Stimulated activated CD4-positive, alpha-beta T cell treated with anti-CD3 and anti-CD28 coated beads, Interleukin-12 subunit alpha, Interleukin-12 subunit beta, amount 100 ng/mL, for 48 hours (primary cell): Measurements from ENCODE around the gene SCN4A.
A peak's percentile ranks its signal among the peaks of the same experiment; 100 is the strongest.
"Not testable (repeated sequence)": the region's sequence is repeated elsewhere in the genome, so short reads cannot be mapped to it uniquely, and the experiment has no call there.

ENCODE experiments used
- DNase-seq, 3 donors: peaks; one replicate each; pipeline ENCODE4 v3.0.0-alpha.2; 2020; ENCODE audit warnings: low read depth in 2 of 3, low spot score in 1 of 3

The SCN4A gene

DNA sequence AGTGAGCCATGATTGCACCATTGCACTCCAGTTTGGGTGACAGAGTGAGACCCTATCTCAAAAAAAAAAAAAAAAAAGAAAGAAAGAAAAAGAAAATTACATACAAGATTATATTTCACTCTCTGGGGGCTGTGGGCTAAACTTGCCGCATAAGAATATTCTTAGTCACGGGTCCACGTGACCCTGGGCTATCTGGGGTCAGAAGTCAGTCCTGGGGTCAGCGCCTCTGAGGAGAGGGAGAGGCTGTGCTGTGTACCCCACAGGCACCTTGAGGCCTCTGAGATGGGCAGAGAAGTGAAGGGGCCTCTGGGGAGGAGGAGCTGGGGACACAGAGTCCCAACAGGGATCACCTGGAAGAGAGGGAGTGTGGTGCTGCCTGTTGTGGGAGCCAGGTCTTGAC lies 34.8 kb downstream of the SCN4A start:
- DNase-seq: no peak

DNA sequence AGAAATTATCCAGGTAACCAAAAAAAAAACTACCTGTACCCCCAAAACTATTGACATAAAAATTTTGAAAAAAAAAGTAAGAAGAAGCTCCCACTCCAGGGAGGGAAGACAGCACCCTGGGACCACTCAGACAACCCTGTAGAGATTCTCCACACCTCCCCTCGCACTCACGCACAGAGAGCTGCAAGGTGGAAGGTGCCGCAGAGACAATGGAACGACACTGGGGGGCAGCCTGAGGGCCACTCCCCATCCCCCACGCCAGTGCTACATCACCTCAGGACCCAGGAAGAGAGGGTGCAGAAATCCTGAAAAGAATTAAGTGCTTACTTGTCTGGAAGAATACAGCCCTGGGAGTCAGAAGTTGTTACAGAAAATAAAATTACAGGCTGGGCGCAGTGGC lies 35.4 kb downstream of the SCN4A start:
- DNase-seq: no peak

DNA sequence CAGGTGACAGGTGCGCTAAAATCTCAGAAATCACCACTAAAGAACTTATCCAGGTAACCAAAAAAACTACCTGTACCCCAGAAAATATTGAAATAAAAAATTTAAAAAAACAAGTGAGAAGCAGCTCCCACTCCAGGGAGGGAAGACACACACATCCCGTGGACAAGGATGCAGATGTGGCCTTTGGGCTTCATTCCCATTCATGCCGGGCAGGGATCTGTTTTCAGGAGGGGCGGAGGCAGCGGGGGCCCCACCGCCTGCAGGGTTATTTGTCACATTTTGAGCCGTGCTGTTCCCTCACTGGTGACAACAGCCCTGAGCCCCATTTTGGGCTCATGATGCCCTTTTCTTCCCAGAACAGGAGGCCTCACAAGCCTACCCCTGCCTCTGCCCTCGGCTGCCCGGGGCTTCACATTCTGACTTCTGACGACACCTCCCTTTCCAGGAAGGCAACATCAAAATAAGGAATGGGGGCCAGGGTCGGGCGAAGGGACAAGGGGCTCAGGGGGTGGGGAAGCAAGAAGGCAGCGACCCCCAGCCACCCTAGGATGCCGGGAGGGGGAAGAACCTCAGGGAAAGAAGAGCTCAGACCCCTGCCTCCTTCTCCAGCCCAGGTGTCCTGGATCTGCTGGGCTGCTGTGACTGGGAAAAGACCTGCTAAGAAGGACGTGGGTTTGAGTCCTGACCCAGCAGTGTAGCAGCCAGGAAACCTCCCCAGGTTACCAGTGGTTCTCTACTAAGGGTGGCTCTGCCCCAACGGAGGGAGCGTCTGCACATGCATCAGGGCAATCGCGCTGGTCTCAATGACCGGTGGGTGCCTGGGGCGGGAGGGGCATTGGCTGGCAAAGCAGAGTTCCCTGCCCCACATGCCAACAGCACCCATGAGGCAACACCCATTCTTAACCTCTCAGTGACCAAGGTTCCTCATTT lies 38.3 kb downstream of the SCN4A start:
- no peak for DNase-seq

DNA sequence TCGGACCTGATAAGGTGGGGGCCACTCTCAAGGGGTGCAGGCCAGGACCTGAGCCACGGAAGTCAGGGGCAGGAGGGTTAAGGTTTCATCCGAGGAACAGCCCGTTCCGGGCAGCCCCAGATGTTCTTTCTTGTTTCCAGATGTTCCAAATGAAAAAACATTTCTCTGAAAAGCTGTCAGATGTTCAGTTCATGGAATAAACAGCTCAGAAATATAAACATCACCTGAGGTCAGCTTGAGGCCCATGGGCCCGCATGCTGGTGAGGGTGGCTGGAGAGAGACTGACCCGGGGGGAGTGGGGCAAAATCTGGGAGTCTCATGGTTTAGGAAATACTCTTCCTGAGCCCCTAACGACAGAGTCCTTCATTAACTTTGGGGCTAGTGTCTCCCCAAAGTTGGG lies 39.1 kb downstream of the SCN4A start:
- DNase-seq: no peak

DNA sequence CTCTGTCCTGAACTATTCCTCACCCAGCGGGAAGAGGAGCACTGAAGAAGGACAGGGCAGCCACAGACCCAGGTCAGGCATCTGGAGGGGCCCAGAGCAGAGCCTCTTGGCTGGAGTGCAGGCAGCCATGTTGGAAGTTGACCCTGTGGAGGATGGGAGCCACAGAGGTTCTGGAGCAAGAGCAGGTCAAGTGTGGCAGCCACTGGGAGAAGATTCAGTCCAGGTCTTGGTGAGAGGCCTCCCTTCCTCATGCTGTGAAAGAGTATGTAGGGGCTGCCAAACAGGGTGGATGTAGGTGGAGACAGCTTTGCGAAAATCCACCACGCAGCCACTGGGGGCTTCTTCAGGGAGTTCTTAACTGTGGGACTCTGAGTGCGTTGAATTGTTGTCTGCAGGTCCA lies 40.0 kb downstream of the SCN4A start:
- DNase-seq: no peak

DNA sequence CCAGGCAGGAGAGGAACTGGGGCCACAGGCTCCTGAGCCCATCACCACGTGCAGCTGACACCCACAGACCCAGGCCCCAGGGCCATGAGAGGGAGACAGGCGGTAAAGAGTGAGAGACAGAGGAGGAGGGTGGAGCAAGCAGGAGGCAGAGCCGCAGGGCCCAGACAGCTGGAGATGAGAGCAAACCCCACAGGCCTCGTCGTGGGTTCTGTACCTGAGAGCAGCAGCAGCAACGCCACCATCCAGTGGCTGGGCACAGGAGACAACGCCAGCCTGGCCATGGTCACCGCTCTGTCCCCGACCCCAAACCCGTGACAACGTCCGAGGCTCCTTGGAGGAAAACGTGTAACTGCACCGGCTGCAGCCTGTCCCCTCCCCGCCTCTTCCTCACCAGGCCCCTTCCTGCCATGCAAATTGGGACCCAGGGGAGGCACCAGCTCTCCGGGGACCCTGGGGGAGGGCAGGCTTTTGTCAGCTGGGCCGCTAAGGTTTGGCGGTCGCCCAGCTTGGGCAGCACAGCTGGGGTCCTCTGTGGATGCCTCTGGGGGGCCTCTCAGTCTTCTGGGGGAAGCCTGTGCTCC lies 40.6 kb downstream of the SCN4A start, which contains the start of gene CD79B:
Gene CD79B, minus strand, starts transcription at position 351 of the 581 bp plus-strand sequence. Its CDS starts 70 bp downstream, at position 281.
- DNase-seq: no peak

DNA sequence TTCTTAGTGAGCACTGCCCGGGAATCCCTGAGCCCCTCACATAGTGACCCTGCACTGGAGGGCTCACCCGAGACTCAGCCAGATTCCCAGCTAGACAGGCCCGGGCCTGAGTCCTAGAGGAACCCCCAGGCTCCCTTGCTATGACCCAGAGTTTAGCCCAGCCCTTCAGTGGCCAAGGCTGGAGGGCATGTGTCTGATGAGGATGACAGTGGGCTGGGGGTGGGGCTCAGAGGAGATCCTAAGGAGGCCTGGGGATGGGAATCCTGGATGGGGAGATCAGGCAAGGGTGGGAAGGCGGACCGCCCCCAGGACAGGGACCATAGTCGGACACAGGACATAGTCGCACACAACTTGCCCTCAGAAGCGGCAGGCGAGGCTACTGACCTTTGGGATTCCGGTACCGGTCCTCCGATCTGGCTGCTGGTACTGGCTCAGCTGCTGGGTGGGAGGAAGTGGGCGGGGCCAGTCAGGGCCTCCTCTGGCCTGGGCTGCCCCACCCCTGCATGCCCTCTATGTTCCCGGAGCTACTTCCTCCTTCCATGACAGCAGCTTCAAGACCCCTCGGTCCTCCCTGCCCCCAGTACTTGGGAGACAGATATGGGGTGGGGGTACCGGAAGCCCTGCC lies 41.7 kb downstream of the SCN4A start:
- peak in 1 of 3 donors; percentile 54 for DNase-seq

DNA sequence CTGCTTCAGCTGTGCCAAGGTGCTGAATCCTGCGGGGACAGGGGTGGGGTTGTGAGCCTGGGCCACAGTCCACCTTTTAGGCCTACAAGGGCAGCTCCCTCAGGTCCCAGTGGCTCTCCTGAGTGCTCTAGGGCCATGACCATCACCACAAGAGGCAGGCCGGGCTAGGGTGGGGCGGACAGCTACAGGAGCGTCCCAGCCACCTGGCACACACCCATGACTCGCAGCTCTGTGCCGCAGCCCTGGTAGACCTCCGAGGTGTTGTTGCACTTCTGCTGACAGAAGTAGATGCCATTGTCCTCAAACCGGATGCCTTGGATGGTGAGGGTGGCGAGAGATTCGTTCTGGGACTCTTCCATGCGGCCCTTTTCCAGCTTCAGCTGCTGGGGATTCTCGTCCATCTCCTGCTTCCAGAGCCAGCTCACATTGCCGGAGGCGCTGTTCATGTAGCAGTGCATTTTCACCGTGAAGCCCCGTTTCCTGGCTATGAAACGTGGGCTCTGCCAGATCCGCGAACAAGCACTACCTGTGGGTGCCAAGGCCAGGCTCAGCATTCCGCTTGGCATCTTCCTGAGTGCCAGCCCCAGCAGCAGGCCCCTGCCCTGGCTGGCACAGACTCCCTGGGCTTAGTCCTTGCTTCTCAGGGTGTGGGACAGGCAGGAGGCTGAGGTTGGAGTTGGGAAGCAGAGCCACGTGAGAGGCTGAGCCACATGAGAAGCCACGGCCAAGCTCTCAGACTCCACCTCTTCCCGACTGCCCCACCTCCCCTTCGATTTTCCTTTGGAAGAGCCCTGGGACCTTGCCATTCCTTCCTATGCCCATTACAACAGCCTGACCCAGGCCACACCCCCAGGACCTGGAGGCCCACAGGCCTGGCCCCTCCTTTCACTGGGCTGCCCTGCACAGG lies 42.6 kb downstream of the SCN4A start:
- DNase-seq: no peak

DNA sequence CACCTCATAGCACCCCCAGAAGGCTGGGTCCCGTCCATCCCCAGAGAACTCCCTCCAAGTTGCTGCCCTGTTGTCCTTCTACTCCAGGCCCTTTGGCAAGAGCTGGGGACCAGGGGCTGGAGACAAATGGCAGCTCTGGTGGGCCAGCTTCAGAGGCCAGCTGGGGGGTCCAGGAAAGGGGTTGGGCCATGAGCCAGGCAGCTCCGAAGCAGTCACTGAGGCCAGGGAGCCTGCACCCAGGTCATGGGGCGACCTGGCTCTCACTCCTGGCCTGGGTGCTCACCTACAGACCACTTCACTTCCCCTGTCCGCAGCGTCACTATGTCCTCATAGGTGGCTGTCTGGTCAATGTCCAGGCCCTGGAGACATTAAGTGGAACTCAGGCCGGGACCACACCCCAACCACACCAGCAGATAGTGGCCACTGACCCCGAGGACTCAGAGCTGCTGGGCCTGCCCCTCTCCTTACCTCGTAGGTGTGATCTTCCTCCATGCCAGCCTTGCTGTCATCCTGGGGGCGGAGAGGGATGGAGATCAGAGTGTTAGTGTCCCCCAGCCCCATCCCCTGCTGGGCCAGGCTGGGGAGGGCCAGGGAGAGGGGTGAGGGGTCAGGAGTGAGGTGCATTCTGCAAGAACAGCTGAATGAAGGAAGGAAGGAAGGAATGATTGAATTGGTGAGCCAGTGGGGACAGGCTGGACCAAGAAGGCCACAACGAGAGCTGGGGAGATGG lies 43.6 kb downstream of the SCN4A start:
- no peak for DNase-seq

DNA sequence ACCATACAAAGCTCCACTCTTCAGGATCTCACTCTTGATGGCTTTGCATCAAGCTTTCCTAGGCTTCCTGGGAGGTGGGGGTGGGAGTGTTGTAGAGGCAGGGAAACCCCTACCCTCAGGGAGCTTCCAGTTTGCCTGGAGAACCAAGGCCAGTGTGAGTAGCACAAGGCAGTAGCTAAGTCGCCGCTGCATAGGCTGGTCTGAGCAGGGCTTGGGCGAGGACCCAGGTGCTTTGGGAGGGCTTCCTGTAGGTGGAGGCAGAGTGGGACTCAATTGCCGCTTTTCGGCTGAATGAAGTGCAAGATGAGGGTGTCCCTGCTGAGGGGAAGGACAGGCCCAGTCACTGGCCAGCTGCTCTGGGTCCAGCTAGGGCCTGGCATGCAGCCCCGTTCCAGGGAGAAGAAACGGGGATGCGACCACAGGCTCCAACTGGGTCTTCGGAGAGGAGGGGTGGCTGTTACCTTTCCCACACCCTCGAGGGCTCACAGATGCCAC lies 44.5 kb downstream of the SCN4A start:
- no peak for DNase-seq

DNA sequence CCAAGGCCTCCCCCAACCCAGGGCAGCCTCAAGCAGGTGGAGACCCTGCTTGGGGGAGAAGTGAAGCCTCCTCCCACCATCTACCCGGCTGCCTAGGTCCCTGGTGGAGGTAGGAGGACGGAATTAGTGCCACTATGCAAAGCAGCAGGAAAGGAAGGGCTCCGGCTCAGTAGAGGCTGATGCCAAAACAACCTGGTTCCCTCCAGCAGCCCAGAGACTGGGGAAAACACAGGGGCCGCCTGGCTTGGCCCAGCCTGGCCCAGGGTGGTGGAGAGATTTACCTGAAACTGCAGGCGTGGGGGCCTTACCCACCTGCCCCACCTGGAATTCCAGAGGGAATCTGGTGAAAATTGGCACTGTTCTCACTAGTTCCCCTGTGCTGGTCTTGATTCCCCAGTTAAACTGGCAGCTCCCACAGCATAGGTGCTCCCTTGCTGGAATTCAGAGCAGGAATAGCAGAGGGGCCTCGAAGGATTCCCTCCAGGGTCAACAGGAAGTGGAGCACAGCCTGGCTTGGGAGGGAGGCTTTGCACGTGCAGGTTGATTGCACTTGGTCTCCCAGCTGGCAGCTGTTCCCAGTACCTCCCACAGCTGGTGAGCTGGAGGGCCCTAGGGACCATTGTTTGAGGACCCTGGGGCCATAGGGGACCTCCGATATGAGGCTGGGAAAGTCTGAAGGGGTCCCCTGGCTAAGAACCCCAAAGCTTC lies 45.1 kb downstream of the SCN4A start:
- no peak for DNase-seq

DNA sequence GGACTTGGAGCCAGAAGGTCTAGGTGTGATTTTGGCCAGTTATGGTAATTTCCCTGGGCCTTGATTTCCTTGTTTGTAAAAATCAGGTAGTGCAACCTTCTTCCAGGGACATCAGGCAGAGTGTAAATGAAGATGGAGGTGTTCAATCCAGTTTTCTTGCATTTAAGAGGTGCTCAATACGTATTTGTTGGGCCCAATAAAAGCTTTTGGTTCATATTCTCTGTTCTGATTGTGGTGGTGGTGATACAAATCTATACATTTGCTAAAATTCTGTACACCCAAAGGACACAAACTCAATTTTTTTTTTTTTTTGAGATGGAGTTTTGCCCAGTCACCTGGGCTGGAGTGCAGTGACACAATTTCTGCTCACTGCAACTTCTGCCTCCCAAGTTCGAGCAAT lies 46.6 kb downstream of the SCN4A start:
- no peak for DNase-seq

DNA sequence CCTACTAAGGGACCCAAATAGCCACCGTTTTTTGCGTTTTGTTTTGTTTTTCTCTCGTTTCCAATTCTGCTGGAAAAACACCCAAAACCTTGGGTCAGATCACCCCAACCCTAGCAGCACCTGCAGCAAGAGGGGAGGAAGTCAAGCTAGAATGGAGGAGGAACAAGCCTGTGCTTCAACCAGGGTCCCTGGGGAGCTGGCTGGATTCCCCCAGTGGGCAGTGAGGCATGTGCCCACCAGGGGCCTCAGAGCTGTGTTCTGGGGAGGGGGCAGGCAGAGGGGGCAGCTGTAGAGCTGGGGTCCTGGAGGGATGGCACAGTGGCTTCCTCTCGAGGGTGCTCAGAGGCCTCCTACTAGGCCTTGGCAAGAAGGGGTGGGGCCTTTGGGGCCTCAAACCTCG lies 47.1 kb downstream of the SCN4A start:
- no peak for DNase-seq

DNA sequence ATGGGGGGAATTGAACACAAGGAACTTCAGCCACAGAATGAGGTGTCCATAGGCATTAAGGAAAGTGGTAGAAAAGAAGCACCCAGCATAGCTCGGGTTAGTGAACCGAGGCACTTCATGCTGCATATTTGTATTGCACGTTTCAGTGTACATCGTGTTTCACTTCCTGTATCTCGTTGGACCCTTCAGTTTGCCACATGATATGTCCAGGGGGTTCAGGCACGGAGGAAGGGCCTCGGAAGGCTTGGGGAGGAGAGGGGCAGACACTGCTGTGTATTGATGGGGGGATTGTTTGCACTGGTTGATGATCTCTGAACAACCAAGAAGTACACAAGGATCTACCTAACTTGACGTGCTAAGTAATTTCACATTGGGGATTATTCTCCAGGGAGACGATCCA lies 50.3 kb downstream of the SCN4A start:
- DNase-seq: not testable (repeated sequence)

DNA sequence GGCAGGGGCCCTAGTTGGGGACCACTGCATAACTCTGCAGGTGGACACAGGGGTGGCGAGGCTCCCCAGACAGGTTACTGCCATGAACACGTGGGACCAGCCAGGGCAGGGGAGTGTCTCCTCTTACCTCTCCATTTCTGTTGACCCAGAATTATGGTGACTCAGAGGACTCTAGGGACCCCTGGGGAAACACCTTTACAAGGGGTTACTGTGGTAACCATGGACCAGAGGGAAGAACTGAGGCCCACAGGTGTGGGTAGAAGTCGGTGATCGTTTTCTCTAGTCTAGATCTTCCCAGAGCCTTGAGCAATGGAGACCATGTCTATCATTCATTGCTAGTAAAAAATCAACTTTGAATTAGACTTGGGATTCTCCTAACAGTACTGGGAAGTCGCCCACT lies 51.9 kb downstream of the SCN4A start:
- DNase-seq: not testable (repeated sequence)

DNA sequence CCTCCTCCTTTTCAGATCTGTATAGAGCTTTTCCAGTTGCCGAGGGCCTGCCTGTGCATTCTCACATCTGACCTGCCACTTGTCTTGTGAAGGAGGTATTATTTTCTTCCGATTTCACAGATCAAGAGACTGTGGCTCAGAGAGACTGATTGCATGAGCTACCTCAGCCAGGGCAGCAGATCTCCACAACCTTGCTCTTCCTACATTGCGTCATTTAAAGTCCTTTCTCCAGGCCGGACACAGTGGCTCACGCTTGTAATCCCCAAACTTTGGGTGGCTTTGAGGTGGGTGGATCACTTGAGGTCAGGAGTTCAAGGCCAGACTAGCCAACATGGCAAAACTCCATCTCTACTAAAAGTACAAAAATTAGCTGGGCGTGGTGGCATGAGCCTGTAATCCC lies 52.7 kb downstream of the SCN4A start:
- DNase-seq: not testable (repeated sequence)

DNA sequence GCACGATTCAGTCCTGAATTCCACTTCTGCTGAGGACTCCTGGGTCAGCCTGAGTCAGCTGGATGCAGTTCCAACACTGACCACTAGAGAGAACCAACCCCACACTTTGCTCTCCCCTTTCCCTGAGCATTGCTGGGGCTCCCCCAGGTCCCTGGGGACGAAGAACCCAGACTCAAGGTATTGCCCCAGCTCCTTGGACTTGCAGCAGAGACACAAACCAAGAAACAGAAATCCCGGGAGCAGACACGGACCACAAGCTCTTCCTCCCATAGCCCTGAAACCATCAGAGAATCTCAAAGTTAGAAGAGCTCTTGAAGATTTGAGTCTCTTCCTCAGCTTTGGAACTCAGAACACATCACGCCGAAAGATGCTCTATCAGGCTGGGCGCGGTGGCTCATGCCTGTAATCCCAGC lies 53.4 kb downstream of the SCN4A start:
- peak; percentile 53 to 85 (median 55) for DNase-seq

DNA sequence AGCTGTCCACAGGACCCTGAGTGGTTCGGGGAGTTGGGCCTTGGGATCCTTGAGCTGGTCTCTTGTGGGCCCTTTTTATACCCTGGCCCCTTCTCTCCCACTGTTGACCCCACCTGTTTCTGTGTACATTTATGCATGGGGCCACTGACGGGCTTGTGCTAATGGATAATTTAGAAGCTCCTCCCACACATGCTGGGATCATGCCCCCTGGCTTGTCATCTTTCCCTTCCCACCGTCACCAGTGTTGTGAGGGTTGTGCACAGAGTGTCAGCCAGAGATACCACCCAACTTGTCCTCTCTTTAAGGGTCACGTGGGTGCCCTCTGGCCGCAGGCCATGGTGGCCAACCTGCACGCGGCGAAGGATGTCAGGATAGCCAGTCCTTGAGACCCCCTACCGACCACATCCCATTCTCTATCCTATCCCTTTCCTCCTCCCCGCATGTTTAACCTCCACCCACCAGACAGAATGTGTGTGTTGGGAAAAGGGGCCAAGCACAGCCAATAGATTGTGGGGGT lies 53.9 kb downstream of the SCN4A start, which contains the start of gene GH1:
Gene GH1, minus strand, starts transcription at position 51 of the 517 bp plus-strand sequence. CDS start 63 bp downstream, outside the sequence.
- not testable (repeated sequence) for DNase-seq

DNA sequence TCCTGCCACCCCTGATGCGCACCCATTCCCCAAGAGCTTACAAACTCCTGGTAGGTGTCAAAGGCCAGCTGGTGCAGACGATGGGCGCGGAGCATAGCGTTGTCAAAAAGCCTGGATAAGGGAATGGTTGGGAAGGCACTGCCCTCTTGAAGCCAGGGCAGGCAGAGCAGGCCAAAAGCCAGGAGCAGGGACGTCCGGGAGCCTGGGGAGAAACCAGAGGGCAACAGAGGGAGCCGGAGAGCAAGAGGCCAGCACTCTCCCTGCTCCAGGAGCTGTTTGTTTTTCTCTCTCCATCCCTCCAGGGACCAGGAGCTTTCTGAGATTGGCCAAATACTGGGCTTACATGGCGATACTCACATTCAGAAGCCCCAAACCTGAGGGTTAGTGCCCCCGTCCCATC lies 54.4 kb downstream of the SCN4A start:
- DNase-seq: no peak
